ENCODE measurements around the gene HDHD5.

HDHD5 gene

GRCh38 chr22:17120711-17121232, 38.3 kb downstream of the HDHD5 start:
- in situ Hi-C loops (cut with HindIII; ENCODE audit: low sequenced_read_pairs) = no loop called here

GRCh38 chr22:17120281-17120680, 38.8 kb downstream of the HDHD5 start:
- in situ Hi-C loops (cut with HindIII; ENCODE audit: low sequenced_read_pairs) = no loop called here

- in situ Hi-C loops (cut with HindIII; ENCODE audit: low sequenced_read_pairs) = loop anchor here (5.0 kb wide), 1 partner anchor 48 kb away; no protein-coding TSS in a partner anchor
Measured at GRCh38 chr22:17119481-17120202, 39.4 kb downstream of the HDHD5 start.

- in situ Hi-C loops (cut with HindIII; ENCODE audit: low sequenced_read_pairs) = loop anchor here (5.0 kb wide), 1 partner anchor 49 kb away; no protein-coding TSS in a partner anchor
Measured at GRCh38 chr22:17118342-17118741, 40.7 kb downstream of the HDHD5 start.

- in situ Hi-C loops (cut with HindIII; ENCODE audit: low sequenced_read_pairs) = loop anchor here (5.0 kb wide), 1 partner anchor 49 kb away; no protein-coding TSS in a partner anchor
Measured at GRCh38 chr22:17117890-17118289, 41.2 kb downstream of the HDHD5 start.

- in situ Hi-C loops (cut with HindIII; ENCODE audit: low sequenced_read_pairs) = loop anchor here (5.0 kb wide), 1 partner anchor 50 kb away; no protein-coding TSS in a partner anchor
Measured at GRCh38 chr22:17117400-17117799, 41.7 kb downstream of the HDHD5 start.

GRCh38 chr22:17116572-17117330, 42.3 kb downstream of the HDHD5 start:
- in situ Hi-C loops (cut with HindIII; ENCODE audit: low sequenced_read_pairs) = loop anchor here (5.0 kb wide), 1 partner anchor 51 kb away; no protein-coding TSS in a partner anchor

GRCh38 chr22:17115945-17116565, 43.0 kb downstream of the HDHD5 start:
- in situ Hi-C loops (cut with HindIII; ENCODE audit: low sequenced_read_pairs) = loop anchor here (5.0 kb wide), 1 partner anchor 51 kb away; no protein-coding TSS in a partner anchor

- in situ Hi-C loops (cut with HindIII; ENCODE audit: low sequenced_read_pairs) = loop anchor here (5.0 kb wide), 1 partner anchor 52 kb away; no protein-coding TSS in a partner anchor
Measured at GRCh38 chr22:17115236-17115635, 43.8 kb downstream of the HDHD5 start.

GRCh38 chr22:17114898-17115235, 44.2 kb downstream of the HDHD5 start:
- in situ Hi-C loops (cut with HindIII; ENCODE audit: low sequenced_read_pairs) = loop anchor here (5.0 kb wide), 1 partner anchor 52 kb away; no protein-coding TSS in a partner anchor

- in situ Hi-C loops (cut with HindIII; ENCODE audit: low sequenced_read_pairs) = no loop called here
Measured at GRCh38 chr22:17114173-17114897, 44.7 kb downstream of the HDHD5 start.

GRCh38 chr22:17113600-17113999, 45.5 kb downstream of the HDHD5 start:
- in situ Hi-C loops (cut with HindIII; ENCODE audit: low sequenced_read_pairs) = no loop called here

GRCh38 chr22:17112491-17113042, 46.5 kb downstream of the HDHD5 start:
- in situ Hi-C loops (cut with HindIII; ENCODE audit: low sequenced_read_pairs) = no loop called here

GRCh38 chr22:17110791-17111550, 48.1 kb downstream of the HDHD5 start:
- in situ Hi-C loops (cut with HindIII; ENCODE audit: low sequenced_read_pairs) = no loop called here

GRCh38 chr22:17109976-17110375, 49.1 kb downstream of the HDHD5 start:
- in situ Hi-C loops (cut with HindIII; ENCODE audit: low sequenced_read_pairs) = no loop called here

GRCh38 chr22:17109113-17109865, 49.8 kb downstream of the HDHD5 start:
- in situ Hi-C loops (cut with HindIII; ENCODE audit: low sequenced_read_pairs) = no loop called here

- in situ Hi-C loops (cut with HindIII; ENCODE audit: low sequenced_read_pairs) = no loop called here
Measured at GRCh38 chr22:17108256-17109112, 50.6 kb downstream of the HDHD5 start.

- in situ Hi-C loops (cut with HindIII; ENCODE audit: low sequenced_read_pairs) = no loop called here
Measured at GRCh38 chr22:17107547-17107810, 51.6 kb downstream of the HDHD5 start.
